WTC11 (cell line): ENCODE data around the gene USP13. TPM values are rescaled to one million over a fixed set of nuclear protein-coding genes. Genes with fewer than 3 reads are reported as not detected.

Experiments
- ATAC-seq: fragments of 200-7000 bp; cut with Tn5 transposase; 2 replicates; pipeline ENCODE4 v1.10.0; 2021; ENCODE audit warnings: mild to moderate bottlenecking, moderate library complexity
- CTCF ChIA-PET: fragments of 300-600 bp; sonication (Branson Sonifier 250); formaldehyde crosslinking; loops from one replicate; lab custom pipeline; 2021; ENCODE audit warnings: antibody characterized with exemption; lab: Charles Lee
- POLR2A ChIA-PET: fragments of 350-600 bp; sonication (Branson Sonifier 250); formaldehyde crosslinking; loops from one replicate; lab custom pipeline; 2021; ENCODE audit warnings: antibody characterized with exemption; lab: Charles Lee
- DNase-seq: peaks from one replicate; pipeline ENCODE4 v3.0.0; 2021; ENCODE audit warnings: low spot score
- H3K27ac Mint-ChIP-seq: 2 replicates; pipeline ENCODE4 v1.8.0; 2021; ENCODE audit warnings: mixed read lengths
- H3K27me3 Mint-ChIP-seq: 2 replicates; pipeline ENCODE4 v1.8.0; 2021; ENCODE audit warnings: low read depth, mild to moderate bottlenecking, moderate library complexity, mixed read lengths
- H3K36me3 Mint-ChIP-seq: 2 replicates; pipeline ENCODE4 v1.8.0; 2021; ENCODE audit warnings: mixed read lengths
- H3K4me1 Mint-ChIP-seq: 2 replicates; pipeline ENCODE4 v1.8.0; 2022; ENCODE audit warnings: mixed read lengths
- H3K4me3 Mint-ChIP-seq: 2 replicates; pipeline ENCODE4 v1.8.0; 2021; ENCODE audit warnings: mild to moderate bottlenecking, moderate library complexity, mixed read lengths
- H3K9me3 Mint-ChIP-seq: 2 replicates; pipeline ENCODE4 v1.8.0; 2021; ENCODE audit warnings: mixed read lengths
- ATF3 ChIP-seq: sonication (generic); formaldehyde crosslinking; conservative IDR thresholded peaks from 2 replicates; pipeline ENCODE4 v1.8.1; 2022; ENCODE audit warnings: mild to moderate bottlenecking, missing genetic modification reagents
- CTCF ChIP-seq: fragments of 200-600 bp; IDR thresholded peaks from 2 replicates; pipeline ENCODE4 v1.8.0; 2022; ENCODE audit warnings: antibody characterized with exemption
- ELF4 ChIP-seq: sonication (generic); formaldehyde crosslinking; IDR thresholded peaks from 2 replicates; pipeline ENCODE4 v1.8.1; 2022; ENCODE audit warnings: low read depth, mild to moderate bottlenecking, moderate library complexity, missing genetic modification reagents
- ERG ChIP-seq: fragments of 250-450 bp; sonication (Bioruptor Pico); IDR thresholded peaks from 2 replicates; pipeline ENCODE4 v1.8.0; 2021; ENCODE audit warnings: mild to moderate bottlenecking
- ETV6 ChIP-seq: sonication (generic); formaldehyde crosslinking; IDR thresholded peaks from 2 replicates; pipeline ENCODE4 v1.8.1; 2022; ENCODE audit warnings: mild to moderate bottlenecking, missing genetic modification reagents
- JUN ChIP-seq: sonication (generic); formaldehyde crosslinking; IDR thresholded peaks from 2 replicates; pipeline ENCODE4 v1.8.0; 2023; ENCODE audit warnings: mild to moderate bottlenecking, missing genetic modification reagents
- NFE2L1 ChIP-seq: sonication (generic); formaldehyde crosslinking; IDR thresholded peaks from 2 replicates; pipeline ENCODE4 v1.8.1; 2023; ENCODE audit warnings: missing genetic modification reagents
- PRRX2 ChIP-seq: fragments of 250-450 bp; sonication (Bioruptor Pico); IDR thresholded peaks from 2 replicates; pipeline ENCODE4 v1.8.0; 2021; ENCODE audit warnings: mild to moderate bottlenecking
- RELA ChIP-seq: sonication (generic); formaldehyde crosslinking; IDR thresholded peaks from 2 replicates; pipeline ENCODE4 v1.8.1; 2022; ENCODE audit warnings: missing genetic modification reagents, mild to moderate bottlenecking, borderline replicate concordance
- RORB ChIP-seq: fragments of 250-450 bp; sonication (Bioruptor Pico); IDR thresholded peaks from 2 replicates; pipeline ENCODE4 v1.9.0; 2021; ENCODE audit warnings: mild to moderate bottlenecking
- SMAD4 ChIP-seq: sonication (generic); formaldehyde crosslinking; IDR thresholded peaks from 2 replicates; pipeline ENCODE4 v1.8.0; 2022; ENCODE audit warnings: mild to moderate bottlenecking, missing genetic modification reagents
- SOX15 ChIP-seq: fragments of 250-450 bp; sonication (Bioruptor Pico); IDR thresholded peaks from 2 replicates; pipeline ENCODE4 v1.9.0; 2021; ENCODE audit warnings: mild to moderate bottlenecking
- total RNA-seq: library from RNA; stranded (reverse); gene quantifications from 3 replicates; pipeline ENCODE4 v1.2.3, GENCODE V29; 2021
- TF ChIP-seq, protein P1 (sequence below): fragments of 250-450 bp; sonication (Bioruptor Pico); IDR thresholded peaks from 2 replicates; pipeline ENCODE4 v1.9.0; 2021; ENCODE audit warnings: mild to moderate bottlenecking, borderline replicate concordance
- TF ChIP-seq, protein P2 (sequence below): sonication (generic); formaldehyde crosslinking; IDR thresholded peaks from 2 replicates; pipeline ENCODE4 v1.8.1; 2023; ENCODE audit warnings: mild to moderate bottlenecking, missing genetic modification reagents
- TF ChIP-seq, protein P3 (sequence below): fragments of 250-450 bp; sonication (Bioruptor Pico); IDR thresholded peaks from 2 replicates; pipeline ENCODE4 v2.1.2; 2022; ENCODE audit warnings: mild to moderate bottlenecking, moderate library complexity

Gene USP13
- total RNA-seq, 1 experiment from 2014 or later = 26.8 TPM

GRCh38 chr3:179719048-179719734, 66.4 kb downstream of the USP13 start (continued):
- TF ChIP-seq, protein P1, sequence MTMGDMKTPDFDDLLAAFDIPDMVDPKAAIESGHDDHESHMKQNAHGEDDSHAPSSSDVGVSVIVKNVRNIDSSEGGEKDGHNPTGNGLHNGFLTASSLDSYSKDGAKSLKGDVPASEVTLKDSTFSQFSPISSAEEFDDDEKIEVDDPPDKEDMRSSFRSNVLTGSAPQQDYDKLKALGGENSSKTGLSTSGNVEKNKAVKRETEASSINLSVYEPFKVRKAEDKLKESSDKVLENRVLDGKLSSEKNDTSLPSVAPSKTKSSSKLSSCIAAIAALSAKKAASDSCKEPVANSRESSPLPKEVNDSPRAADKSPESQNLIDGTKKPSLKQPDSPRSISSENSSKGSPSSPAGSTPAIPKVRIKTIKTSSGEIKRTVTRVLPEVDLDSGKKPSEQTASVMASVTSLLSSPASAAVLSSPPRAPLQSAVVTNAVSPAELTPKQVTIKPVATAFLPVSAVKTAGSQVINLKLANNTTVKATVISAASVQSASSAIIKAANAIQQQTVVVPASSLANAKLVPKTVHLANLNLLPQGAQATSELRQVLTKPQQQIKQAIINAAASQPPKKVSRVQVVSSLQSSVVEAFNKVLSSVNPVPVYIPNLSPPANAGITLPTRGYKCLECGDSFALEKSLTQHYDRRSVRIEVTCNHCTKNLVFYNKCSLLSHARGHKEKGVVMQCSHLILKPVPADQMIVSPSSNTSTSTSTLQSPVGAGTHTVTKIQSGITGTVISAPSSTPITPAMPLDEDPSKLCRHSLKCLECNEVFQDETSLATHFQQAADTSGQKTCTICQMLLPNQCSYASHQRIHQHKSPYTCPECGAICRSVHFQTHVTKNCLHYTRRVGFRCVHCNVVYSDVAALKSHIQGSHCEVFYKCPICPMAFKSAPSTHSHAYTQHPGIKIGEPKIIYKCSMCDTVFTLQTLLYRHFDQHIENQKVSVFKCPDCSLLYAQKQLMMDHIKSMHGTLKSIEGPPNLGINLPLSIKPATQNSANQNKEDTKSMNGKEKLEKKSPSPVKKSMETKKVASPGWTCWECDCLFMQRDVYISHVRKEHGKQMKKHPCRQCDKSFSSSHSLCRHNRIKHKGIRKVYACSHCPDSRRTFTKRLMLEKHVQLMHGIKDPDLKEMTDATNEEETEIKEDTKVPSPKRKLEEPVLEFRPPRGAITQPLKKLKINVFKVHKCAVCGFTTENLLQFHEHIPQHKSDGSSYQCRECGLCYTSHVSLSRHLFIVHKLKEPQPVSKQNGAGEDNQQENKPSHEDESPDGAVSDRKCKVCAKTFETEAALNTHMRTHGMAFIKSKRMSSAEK (CRISPR knock-in tag) = no peak
- no peak for TF ChIP-seq ERG (CRISPR knock-in tag)
- TF ChIP-seq ETV6 (CRISPR knock-in tag) = no peak
- TF ChIP-seq, all 79 proteins: peak for 0

DNA sequence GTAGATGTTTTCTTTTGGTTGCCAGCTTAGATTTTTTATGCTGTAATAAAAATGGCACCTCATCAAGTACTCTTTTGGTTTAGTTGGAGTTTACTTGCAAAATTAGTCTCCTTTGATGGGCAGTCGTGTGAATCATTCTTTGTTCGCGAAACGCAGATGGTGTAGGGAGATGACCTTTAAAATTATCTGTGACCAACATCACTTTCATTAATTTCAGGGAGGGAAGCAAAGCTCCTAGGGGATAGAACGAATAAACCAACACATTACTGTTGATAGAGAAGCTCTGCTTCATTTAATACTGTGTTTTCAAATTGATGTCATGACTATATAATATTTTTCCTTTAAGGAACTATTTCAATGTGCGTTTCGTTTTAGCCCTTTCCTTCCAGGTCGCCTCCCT, 67.4 kb downstream of the USP13 start:
- H3K27me3 Mint-ChIP-seq = no peaks in the 10 kb centered on the region
- ChIA-PET POLR2A (no interaction called here), CTCF (no interaction called here)
- peaks cover 1% of the 10 kb centered on the region for H3K9me3 Mint-ChIP-seq
- no peak overlapping the region for H3K4me3 Mint-ChIP-seq
- H3K4me1 Mint-ChIP-seq = peaks cover 26% of the 10 kb centered on the region
- peaks cover 21% of the 10 kb centered on the region for H3K36me3 Mint-ChIP-seq
- ATAC-seq = no peak
- H3K27ac Mint-ChIP-seq = peak overlapping the region; percentile 39; the same call in 1 of the 2 replicates
- no peak for TF ChIP-seq SOX15 (CRISPR knock-in tag)
- no peak for TF ChIP-seq ATF3 (CRISPR knock-in tag)
- no peak for TF ChIP-seq RORB (CRISPR knock-in tag)
- TF ChIP-seq SMAD4 (CRISPR knock-in tag) = no peak
- no peak for TF ChIP-seq RELA
- no peak for TF ChIP-seq JUN
- TF ChIP-seq NFE2L1 (CRISPR knock-in tag) = no peak
- TF ChIP-seq CTCF = no peak
- TF ChIP-seq, protein P2, sequence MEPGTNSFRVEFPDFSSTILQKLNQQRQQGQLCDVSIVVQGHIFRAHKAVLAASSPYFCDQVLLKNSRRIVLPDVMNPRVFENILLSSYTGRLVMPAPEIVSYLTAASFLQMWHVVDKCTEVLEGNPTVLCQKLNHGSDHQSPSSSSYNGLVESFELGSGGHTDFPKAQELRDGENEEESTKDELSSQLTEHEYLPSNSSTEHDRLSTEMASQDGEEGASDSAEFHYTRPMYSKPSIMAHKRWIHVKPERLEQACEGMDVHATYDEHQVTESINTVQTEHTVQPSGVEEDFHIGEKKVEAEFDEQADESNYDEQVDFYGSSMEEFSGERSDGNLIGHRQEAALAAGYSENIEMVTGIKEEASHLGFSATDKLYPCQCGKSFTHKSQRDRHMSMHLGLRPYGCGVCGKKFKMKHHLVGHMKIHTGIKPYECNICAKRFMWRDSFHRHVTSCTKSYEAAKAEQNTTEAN (CRISPR knock-in tag) = no peak
- TF ChIP-seq ELF4 (CRISPR knock-in tag) = no peak
- TF ChIP-seq PRRX2 (CRISPR knock-in tag) = no peak
- TF ChIP-seq, protein P3, sequence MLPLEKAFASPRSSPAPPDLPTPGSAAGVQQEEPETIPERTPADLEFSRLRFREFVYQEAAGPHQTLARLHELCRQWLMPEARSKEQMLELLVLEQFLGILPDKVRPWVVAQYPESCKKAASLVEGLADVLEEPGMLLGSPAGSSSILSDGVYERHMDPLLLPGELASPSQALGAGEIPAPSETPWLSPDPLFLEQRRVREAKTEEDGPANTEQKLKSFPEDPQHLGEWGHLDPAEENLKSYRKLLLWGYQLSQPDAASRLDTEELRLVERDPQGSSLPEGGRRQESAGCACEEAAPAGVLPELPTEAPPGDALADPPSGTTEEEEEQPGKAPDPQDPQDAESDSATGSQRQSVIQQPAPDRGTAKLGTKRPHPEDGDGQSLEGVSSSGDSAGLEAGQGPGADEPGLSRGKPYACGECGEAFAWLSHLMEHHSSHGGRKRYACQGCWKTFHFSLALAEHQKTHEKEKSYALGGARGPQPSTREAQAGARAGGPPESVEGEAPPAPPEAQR (CRISPR knock-in tag) = no peak
- TF ChIP-seq, all 79 proteins: peak for 0
- DNase-seq = no peak
